Measurements from ENCODE around the gene ARSB. TPM values are rescaled to one million over a fixed set of nuclear protein-coding genes. Genes with fewer than 3 reads are reported as not detected.

ARSB gene
- total RNA-seq, 1 experiment from 2014 or later = 18.1 TPM

- intact Hi-C loops (cut with micrococcal nuclease; ENCODE audit: unreplicated experiment) = no loop called here
- DNase-seq (ENCODE audit: low read depth, low spot score) (no peak), ATAC-seq (no peak)
- BruUV-seq (replicated peaks) = no TSS peak
- ChIA-PET CTCF (no interaction called here), POLR2A (no interaction called here)
- TF ChIP-seq TCF7L2 (IDR thresholded peaks at IDR 0.05; ENCODE audit: low read depth, low read length) = no peak
- no peak for TF ChIP-seq SIN3A (IDR thresholded peaks at IDR 0.05; ENCODE audit: borderline replicate concordance, insufficient read depth, low read depth, low read length)
- TF ChIP-seq POLR2AphosphoS5 (IDR thresholded peaks at IDR 0.05; ENCODE audit: low read depth, low read length) = no peak
- TF ChIP-seq REST (IDR thresholded peaks at IDR 0.05; ENCODE audit: insufficient read depth in 1 of 2, low read depth in 2 of 2, low read length in 1 of 2) = no peak
- H3K36me3 ChIP-seq (ENCODE audit: control insufficient read depth, insufficient read depth, low read length) = no peaks in the 10 kb centered on the region
- in situ Hi-C loops (cut with HindIII; ENCODE audit: low pct_unique_long_range_greater_than_20kb, low sequenced_read_pairs) = no loop called here
- no peaks in the 10 kb centered on the region for H3K9me3 ChIP-seq (ENCODE audit: control insufficient read depth, insufficient read depth, low read depth, low read length)
- H3K27ac ChIP-seq (ENCODE audit: low read length) = no peak overlapping the region
- H3K4me1 ChIP-seq (ENCODE audit: control insufficient read depth, insufficient read depth, low read length) = no peaks in the 10 kb centered on the region
- no peak overlapping the region for H3K4me3 ChIP-seq (ENCODE audit: low read depth in 2 of 2, low read length in 2 of 2)
- no peaks in the 10 kb centered on the region for H3K27me3 ChIP-seq (ENCODE audit: control insufficient read depth, insufficient read depth, low read length)
Measured at GRCh38 chr5:78777901-78778300, 207.2 kb downstream of the ARSB start.

- POLR2A ChIA-PET = interaction anchor here (0.6 kb wide), 1 partner anchor 13 kb away, joined by 8 read pairs; no protein-coding TSS in a partner anchor
- BruUV-seq (replicated peaks) = no TSS peak
- no peak overlapping the region for H3K27ac ChIP-seq (ENCODE audit: low read length)
- no peak overlapping the region for H3K4me3 ChIP-seq (ENCODE audit: low read depth in 2 of 2, low read length in 2 of 2)
- intact Hi-C loops (cut with micrococcal nuclease; ENCODE audit: unreplicated experiment) (no loop called here), in situ Hi-C loops (cut with HindIII; ENCODE audit: low pct_unique_long_range_greater_than_20kb, low sequenced_read_pairs) (no loop called here)
- H3K4me1 ChIP-seq (ENCODE audit: control insufficient read depth, insufficient read depth, low read length) = no peaks in the 10 kb centered on the region
- CTCF ChIA-PET = interaction anchor here (0.6 kb wide), 1 partner anchor 83 kb away, joined by 3 read pairs; no protein-coding TSS in a partner anchor
- no peak for ATAC-seq
- H3K27me3 ChIP-seq (ENCODE audit: control insufficient read depth, insufficient read depth, low read length) = no peaks in the 10 kb centered on the region
- TF ChIP-seq REST (IDR thresholded peaks at IDR 0.05; ENCODE audit: insufficient read depth in 1 of 2, low read depth in 2 of 2, low read length in 1 of 2) (no peak), POLR2AphosphoS5 (IDR thresholded peaks at IDR 0.05; ENCODE audit: low read depth, low read length) (no peak), SIN3A (IDR thresholded peaks at IDR 0.05; ENCODE audit: borderline replicate concordance, insufficient read depth, low read depth, low read length) (no peak), CTCF (IDR thresholded peaks at IDR 0.05) (no peak), TCF7L2 (IDR thresholded peaks at IDR 0.05; ENCODE audit: low read depth, low read length) (no peak)
- no peaks in the 10 kb centered on the region for H3K36me3 ChIP-seq (ENCODE audit: control insufficient read depth, insufficient read depth, low read length)
- H3K9me3 ChIP-seq (ENCODE audit: control insufficient read depth, insufficient read depth, low read depth, low read length) = no peaks in the 10 kb centered on the region
- no peak for DNase-seq (ENCODE audit: low read depth, low spot score)
Measured at GRCh38 chr5:78776637-78777036, 208.5 kb downstream of the ARSB start.
